DOHH2 (cell line): ENCODE data around the gene ECHDC1.
"Not testable (repeated sequence)": the region's sequence is repeated elsewhere in the genome, so short reads cannot be mapped to it uniquely, and the experiment has no call there.

Source experiments
- H3F3A ChIP-seq: fragments of 200-600 bp; sonication (generic), shearing (Covaris generic); 2 replicates; pipeline ENCODE4 v1.6.0; 2016; ENCODE audit warnings: antibody characterized with exemption, mild to moderate bottlenecking; ENCODE audit not compliant: control insufficient read depth, insufficient read depth
- H3K27ac ChIP-seq: fragments of 200-600 bp; sonication (generic); 2 replicates; pipeline ENCODE4 v1.5.1; 2014; ENCODE audit warnings: low read depth, mild to moderate bottlenecking, low read length, moderate library complexity
- H3K27me3 ChIP-seq: fragments of 200-600 bp; sonication (generic); 2 replicates; pipeline ENCODE4 v1.6.1; 2014; ENCODE audit warnings: mild to moderate bottlenecking, low read length, mixed read lengths; ENCODE audit not compliant: control insufficient read depth
- H3K36me3 ChIP-seq: fragments of 200-600 bp; sonication (generic); 2 replicates; pipeline ENCODE4 v1.6.1; 2014; ENCODE audit warnings: mild to moderate bottlenecking, low read length, moderate library complexity, mixed read lengths; ENCODE audit not compliant: control insufficient read depth
- H3K4me1 ChIP-seq: fragments of 200-600 bp; sonication (generic); 2 replicates; pipeline ENCODE4 v1.6.1; 2014; ENCODE audit warnings: mild to moderate bottlenecking, low read length, mixed read lengths; ENCODE audit not compliant: control insufficient read depth
- H3K4me2 ChIP-seq: fragments of 200-600 bp; sonication (generic); 2 replicates; pipeline ENCODE4 v1.6.0; 2014; ENCODE audit warnings: mild to moderate bottlenecking, low read length, moderate library complexity
- H3K4me3 ChIP-seq: fragments of 200-600 bp; sonication (generic); 2 replicates; pipeline ENCODE4 v1.5.1; 2014; ENCODE audit warnings: mild to moderate bottlenecking, low read length, mixed read lengths
- H3K79me2 ChIP-seq: fragments of 200-600 bp; sonication (generic); 2 replicates; pipeline ENCODE4 v1.6.1; 2014; ENCODE audit warnings: mild to moderate bottlenecking, low read length, mixed read lengths; ENCODE audit not compliant: control insufficient read depth
- H3K9me2 ChIP-seq: fragments of 200-600 bp; sonication (generic); replicated peaks from 2 replicates; pipeline ENCODE4 v1.6.1; 2014; ENCODE audit warnings: mild to moderate bottlenecking, low read length, mixed read lengths; ENCODE audit not compliant: control insufficient read depth
- H3K9me3 ChIP-seq: fragments of 200-600 bp; sonication (generic); 2 replicates; pipeline ENCODE4 v1.6.1; 2014; ENCODE audit warnings: antibody characterized with exemption, low read length, mixed read lengths; ENCODE audit not compliant: control insufficient read depth, insufficient read depth
- H4K20me1 ChIP-seq: fragments of 200-600 bp; sonication (generic); 2 replicates; pipeline ENCODE4 v1.6.0; 2014; ENCODE audit warnings: low read depth, mild to moderate bottlenecking, antibody characterized with exemption, low read length, moderate library complexity; ENCODE audit not compliant: control insufficient read depth, insufficient read depth
- EZH2phosphoT487 ChIP-seq: fragments of 200-600 bp; sonication (generic); IDR thresholded peaks from 2 replicates; pipeline ENCODE4 v1.6.1; 2017; ENCODE audit warnings: borderline replicate concordance, mild to moderate bottlenecking, antibody characterized with exemption, low read length, moderate library complexity, mixed read lengths
- TF ChIP-seq, protein P1 (sequence below): fragments of 200-600 bp; sonication (generic); IDR thresholded peaks from one replicate; pipeline ENCODE4 v1.5.1; 2014; ENCODE audit warnings: antibody characterized with exemption, mild to moderate bottlenecking, low read depth, low read length; ENCODE audit not compliant: poor library complexity, severe bottlenecking

Gene ECHDC1

DNA sequence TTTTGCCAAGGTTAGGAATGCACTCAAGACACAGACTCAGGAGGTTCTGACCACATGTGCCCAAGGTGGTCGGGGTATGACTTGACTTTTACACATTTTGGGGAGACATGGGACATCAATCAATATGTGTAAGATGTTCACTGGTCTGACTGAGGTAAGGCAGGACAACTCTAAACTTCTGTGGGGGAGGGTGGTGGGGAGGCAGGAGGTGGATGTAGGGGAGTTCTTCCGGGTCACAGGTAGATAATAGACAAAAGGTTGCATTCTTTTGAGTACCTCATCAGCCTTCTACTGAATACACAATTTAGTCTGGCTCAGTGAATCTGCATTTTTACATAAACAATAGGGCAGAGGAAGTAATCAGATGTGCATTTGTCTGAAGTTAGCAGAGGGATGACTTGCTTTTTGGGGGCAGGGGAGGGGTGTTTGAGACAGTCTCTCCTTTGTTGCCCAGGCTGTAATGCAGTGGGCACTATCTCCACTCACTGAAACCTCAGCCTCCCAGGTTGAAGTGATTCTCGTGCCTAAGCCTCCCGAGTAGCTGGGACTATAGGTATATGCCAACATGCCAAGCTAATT lies 10.9 kb downstream of the ECHDC1 start:
- Histone ChIP-seq H3K27ac (no peak overlapping the region), H3K9me2 (no peaks in the 10 kb centered on the region), H3K9me3 (no peaks in the 10 kb centered on the region), H3F3A (no peaks in the 10 kb centered on the region), H3K4me2 (no peak overlapping the region), H3K4me3 (no peak overlapping the region), H3K36me3 (peaks cover 25% of the 10 kb centered on the region), H4K20me1 (peaks cover 4% of the 10 kb centered on the region), H3K79me2 (peaks cover 51% of the 10 kb centered on the region), H3K27me3 (no peaks in the 10 kb centered on the region), H3K4me1 (peaks cover 27% of the 10 kb centered on the region)
- no peak for TF ChIP-seq EZH2phosphoT487
- TF ChIP-seq, protein P1, sequence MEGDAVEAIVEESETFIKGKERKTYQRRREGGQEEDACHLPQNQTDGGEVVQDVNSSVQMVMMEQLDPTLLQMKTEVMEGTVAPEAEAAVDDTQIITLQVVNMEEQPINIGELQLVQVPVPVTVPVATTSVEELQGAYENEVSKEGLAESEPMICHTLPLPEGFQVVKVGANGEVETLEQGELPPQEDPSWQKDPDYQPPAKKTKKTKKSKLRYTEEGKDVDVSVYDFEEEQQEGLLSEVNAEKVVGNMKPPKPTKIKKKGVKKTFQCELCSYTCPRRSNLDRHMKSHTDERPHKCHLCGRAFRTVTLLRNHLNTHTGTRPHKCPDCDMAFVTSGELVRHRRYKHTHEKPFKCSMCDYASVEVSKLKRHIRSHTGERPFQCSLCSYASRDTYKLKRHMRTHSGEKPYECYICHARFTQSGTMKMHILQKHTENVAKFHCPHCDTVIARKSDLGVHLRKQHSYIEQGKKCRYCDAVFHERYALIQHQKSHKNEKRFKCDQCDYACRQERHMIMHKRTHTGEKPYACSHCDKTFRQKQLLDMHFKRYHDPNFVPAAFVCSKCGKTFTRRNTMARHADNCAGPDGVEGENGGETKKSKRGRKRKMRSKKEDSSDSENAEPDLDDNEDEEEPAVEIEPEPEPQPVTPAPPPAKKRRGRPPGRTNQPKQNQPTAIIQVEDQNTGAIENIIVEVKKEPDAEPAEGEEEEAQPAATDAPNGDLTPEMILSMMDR, result no peak

DNA sequence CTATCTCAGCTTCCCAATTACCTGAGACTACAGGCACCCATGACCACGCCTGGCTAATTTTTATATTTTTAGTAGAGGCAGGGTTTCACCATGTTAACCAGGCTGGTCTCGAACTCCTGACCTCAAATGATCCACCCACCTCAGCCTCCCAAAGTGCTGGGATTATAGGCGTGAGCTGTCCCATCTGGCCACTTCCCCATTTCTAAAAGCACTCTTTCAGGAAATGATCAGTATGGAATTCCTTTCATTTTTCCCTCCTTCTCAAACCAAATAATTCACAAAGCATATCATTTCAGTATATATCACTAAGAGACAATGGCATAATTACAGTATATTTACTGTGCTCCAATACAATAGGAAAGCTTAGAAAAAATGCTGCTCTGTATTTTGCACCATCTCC lies 12.2 kb downstream of the ECHDC1 start:
- Histone ChIP-seq H3K36me3 (peaks cover 35% of the 10 kb centered on the region), H3K79me2 (peaks cover 39% of the 10 kb centered on the region), H3K4me1 (peaks cover 27% of the 10 kb centered on the region)
- H4K20me1 ChIP-seq, H3K27me3 ChIP-seq, H3K4me3 ChIP-seq, H3K9me2 ChIP-seq, H3K9me3 ChIP-seq, H3K27ac ChIP-seq, H3K4me2 ChIP-seq, H3F3A ChIP-seq: not testable (repeated sequence)

DNA sequence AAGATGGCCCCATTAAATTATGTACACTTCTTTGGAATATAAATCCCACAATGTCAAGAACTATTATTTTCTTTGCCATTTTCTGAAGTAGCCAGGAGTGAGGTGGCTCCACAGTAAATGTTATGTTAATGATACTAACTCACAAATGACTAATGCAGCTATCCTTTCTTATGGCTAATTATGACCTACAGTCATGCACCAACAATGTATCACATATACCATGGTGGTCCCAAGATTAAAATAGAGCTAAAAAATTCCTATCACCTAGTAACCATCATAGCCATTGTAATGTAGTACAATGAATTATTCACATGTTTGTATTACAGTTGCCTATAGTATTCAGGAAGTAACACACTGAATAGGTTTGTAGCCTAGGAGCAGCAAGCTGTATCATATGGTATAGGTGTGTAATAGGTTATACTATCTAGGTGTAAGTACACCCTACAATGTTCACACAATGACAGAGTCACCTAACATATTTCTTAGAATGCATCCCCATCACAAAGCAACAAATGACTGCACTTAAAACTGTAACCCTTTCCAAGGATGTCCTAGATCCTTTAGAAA lies 15.3 kb downstream of the ECHDC1 start:
- Histone ChIP-seq H3K36me3 (peaks cover 42% of the 10 kb centered on the region), H3K4me2 (no peak overlapping the region), H3K27me3 (no peaks in the 10 kb centered on the region), H3K4me3 (no peak overlapping the region), H3K27ac (no peak overlapping the region), H3K4me1 (peaks cover 2% of the 10 kb centered on the region; the same call in 1 of the 2 replicates), H3F3A (no peaks in the 10 kb centered on the region), H3K79me2 (peaks cover 10% of the 10 kb centered on the region), H4K20me1 (no peaks in the 10 kb centered on the region), H3K9me3 (no peaks in the 10 kb centered on the region), H3K9me2 (no peaks in the 10 kb centered on the region)
- TF ChIP-seq, protein P1, result no peak
- TF ChIP-seq EZH2phosphoT487, result no peak

DNA sequence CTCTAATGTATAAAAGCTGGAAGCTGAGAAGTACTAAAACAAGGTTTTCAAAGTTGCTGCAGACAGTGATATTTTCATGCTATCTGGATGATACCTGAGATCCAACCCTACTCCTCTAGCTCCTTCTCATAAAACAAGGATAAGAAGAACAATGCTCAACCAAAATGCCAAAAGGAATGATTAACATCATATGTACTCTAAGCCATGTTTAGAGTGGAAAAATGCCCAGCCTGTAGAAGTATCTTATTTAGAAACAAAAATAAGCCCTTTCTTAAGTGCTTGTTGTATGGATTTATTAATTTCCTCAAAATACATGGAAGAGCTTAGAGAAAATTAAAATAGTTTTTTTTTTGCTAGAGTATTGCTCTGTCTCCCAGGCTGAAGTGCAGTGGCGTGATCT lies 23.7 kb downstream of the ECHDC1 start:
- Histone ChIP-seq H3K79me2 (no peaks in the 10 kb centered on the region), H3F3A (no peaks in the 10 kb centered on the region), H3K9me3 (no peaks in the 10 kb centered on the region), H3K36me3 (peaks cover 36% of the 10 kb centered on the region), H3K4me2 (no peak overlapping the region), H4K20me1 (no peaks in the 10 kb centered on the region), H3K9me2 (no peaks in the 10 kb centered on the region), H3K4me3 (no peak overlapping the region), H3K27ac (no peak overlapping the region), H3K27me3 (no peaks in the 10 kb centered on the region), H3K4me1 (no peaks in the 10 kb centered on the region)
- TF ChIP-seq EZH2phosphoT487, result no peak
- TF ChIP-seq, protein P1, result no peak
